ENCODE measurements around the gene DDX10.

DDX10 gene

DNA sequence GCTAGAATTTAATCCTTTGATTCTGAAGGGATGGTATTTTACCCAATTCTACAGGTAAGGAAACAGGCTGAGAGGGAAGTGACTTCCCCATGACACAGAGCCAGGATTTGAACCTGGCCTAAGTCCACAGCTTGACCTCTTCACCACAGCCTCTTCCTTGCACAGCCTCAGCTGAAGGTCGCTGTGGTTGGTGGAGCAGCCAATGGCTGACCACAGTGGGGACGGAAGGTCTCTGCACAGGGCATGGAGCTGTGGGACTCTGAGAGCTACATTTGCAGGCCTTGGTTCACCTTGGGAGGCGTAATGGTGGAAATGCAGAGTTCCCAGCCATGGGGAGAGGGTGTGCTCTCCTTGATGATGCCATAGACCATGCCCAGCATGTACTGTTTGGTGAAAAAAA lies 295.0 kb downstream of the DDX10 start:
- Histone ChIP-seq H4K91ac (ENCODE audit: low read depth, low read length) (peak overlapping the region; percentile 20), H3K23ac (ENCODE audit: low read length) (no peak overlapping the region), H3K79me2 (ENCODE audit: control insufficient read depth, insufficient read depth, low read length, poor library complexity) (no peaks in the 10 kb centered on the region), H3K4ac (ENCODE audit: low read depth, low read length) (no peak overlapping the region), H4K8ac (ENCODE audit: low read depth, low read length) (no peak overlapping the region), H2BK120ac (ENCODE audit: insufficient read depth, low read length, poor library complexity) (peak overlapping the region; percentile 34), H2BK12ac (ENCODE audit: low read length) (peak overlapping the region; percentile 68), H2BK5ac (ENCODE audit: low read depth, low read length, poor library complexity) (no peak overlapping the region), H3K18ac (ENCODE audit: low read length) (no peak overlapping the region), H3K36me3 (ENCODE audit: control insufficient read depth in 1 of 2, insufficient read depth in 2 of 2, low read length in 2 of 2) (no peaks in the 10 kb centered on the region), H3K27me3 (ENCODE audit: insufficient read depth, low read length) (no peaks in the 10 kb centered on the region), H3K14ac (ENCODE audit: low read length) (peak overlapping the region; percentile 8), H3K4me1 (ENCODE audit: control insufficient read depth in 1 of 2, insufficient read depth in 2 of 2, low read length in 2 of 2) (peaks cover 0 to 14% of the 10 kb centered on the region in 2 experiments), H3K79me1 (ENCODE audit: low read length) (peaks cover 2% of the 10 kb centered on the region), H3K9ac (ENCODE audit: low read length) (peak overlapping the region; percentile 3), H2AFZ (ENCODE audit: insufficient read depth, low read length, poor library complexity) (no peak overlapping the region), H3K27ac (ENCODE audit: low read depth, low read length) (no peak overlapping the region), H4K12ac (ENCODE audit: low read depth, low read length) (no peak overlapping the region), H3K4me3 (ENCODE audit: low read depth, low read length) (no peak overlapping the region), H3K4me2 (ENCODE audit: low read length) (no peak overlapping the region), H3K9me3 (ENCODE audit: insufficient read depth, low read depth, low read length) (no peaks in the 10 kb centered on the region), H2AK5ac (ENCODE audit: low read length) (peak overlapping the region; percentile 25)
- WGBS (ENCODE audit: extremely low coverage, insufficient coverage, insufficient read length) = no CpG with 5 or more reads among the region's 3 CpGs
- DNase-seq = no peak

DNA sequence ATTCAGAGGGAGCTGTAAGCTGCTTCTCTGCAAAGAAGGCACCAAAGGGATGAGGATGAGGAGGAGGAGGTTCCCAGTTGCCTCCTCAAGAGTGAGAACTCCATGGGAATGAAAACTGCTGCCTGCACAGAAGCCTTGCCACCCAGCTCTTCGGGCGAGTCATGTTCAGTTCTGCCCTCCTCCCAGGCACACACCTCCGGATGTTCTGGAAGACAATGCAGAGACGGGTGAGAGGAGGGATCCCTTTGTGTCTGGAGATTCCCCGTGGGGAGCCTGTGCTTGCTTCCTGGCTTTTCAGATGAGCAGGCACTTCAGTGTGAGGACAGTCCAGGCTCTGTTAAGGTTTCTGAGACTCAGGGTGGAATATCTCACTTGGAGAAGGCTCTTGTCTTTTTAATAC lies 295.6 kb downstream of the DDX10 start:
- Histone ChIP-seq H3K14ac (ENCODE audit: low read length) (no peak overlapping the region), H4K91ac (ENCODE audit: low read depth, low read length) (peak overlapping the region; percentile 20), H3K27me3 (ENCODE audit: insufficient read depth, low read length) (no peaks in the 10 kb centered on the region), H4K8ac (ENCODE audit: low read depth, low read length) (no peak overlapping the region), H3K4me2 (ENCODE audit: low read length) (no peak overlapping the region), H3K23ac (ENCODE audit: low read length) (no peak overlapping the region), H2AK5ac (ENCODE audit: low read length) (no peak overlapping the region), H2BK12ac (ENCODE audit: low read length) (no peak overlapping the region), H2AFZ (ENCODE audit: insufficient read depth, low read length, poor library complexity) (no peak overlapping the region), H3K4me3 (ENCODE audit: low read depth, low read length) (no peak overlapping the region), H3K9me3 (ENCODE audit: insufficient read depth, low read depth, low read length) (no peaks in the 10 kb centered on the region), H3K79me2 (ENCODE audit: control insufficient read depth, insufficient read depth, low read length, poor library complexity) (no peaks in the 10 kb centered on the region), H3K79me1 (ENCODE audit: low read length) (peaks cover 2% of the 10 kb centered on the region), H3K27ac (ENCODE audit: low read depth, low read length) (no peak overlapping the region), H3K18ac (ENCODE audit: low read length) (no peak overlapping the region), H3K4ac (ENCODE audit: low read depth, low read length) (no peak overlapping the region), H2BK5ac (ENCODE audit: low read depth, low read length, poor library complexity) (no peak overlapping the region), H3K9ac (ENCODE audit: low read length) (no peak overlapping the region), H3K4me1 (ENCODE audit: control insufficient read depth in 1 of 2, insufficient read depth in 2 of 2, low read length in 2 of 2) (peaks cover 0 to 15% of the 10 kb centered on the region in 2 experiments), H4K12ac (ENCODE audit: low read depth, low read length) (no peak overlapping the region), H2BK120ac (ENCODE audit: insufficient read depth, low read length, poor library complexity) (no peak overlapping the region), H3K36me3 (ENCODE audit: control insufficient read depth in 1 of 2, insufficient read depth in 2 of 2, low read length in 2 of 2) (no peaks in the 10 kb centered on the region)
- WGBS (ENCODE audit: extremely low coverage, insufficient coverage, insufficient read length) = no CpG with 5 or more reads among the region's 5 CpGs
- no peak for DNase-seq

DNA sequence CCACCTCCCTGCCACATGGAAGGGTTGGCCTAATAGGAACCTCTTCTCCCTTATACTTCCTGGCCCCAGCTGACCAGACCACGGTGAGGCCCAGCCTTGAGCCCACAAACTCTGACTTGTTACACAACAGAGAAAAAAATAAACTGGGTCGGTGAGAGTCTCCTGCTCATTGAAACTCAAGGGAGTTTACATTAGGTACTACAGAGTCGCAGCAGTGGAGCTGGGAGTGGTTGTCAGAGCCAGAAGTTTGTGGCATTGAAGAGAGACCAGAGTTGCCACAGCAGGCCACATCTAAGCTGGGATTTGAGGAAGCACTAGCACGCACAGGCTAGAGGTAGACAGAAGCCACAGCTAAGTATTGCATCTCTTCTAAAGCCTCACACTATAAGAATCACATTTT lies 296.2 kb downstream of the DDX10 start:
- no CpG with 5 or more reads among the region's 4 CpGs for WGBS (ENCODE audit: extremely low coverage, insufficient coverage, insufficient read length)
- H3K18ac ChIP-seq (ENCODE audit: low read length) = no peak overlapping the region
- H3K27me3 ChIP-seq (ENCODE audit: insufficient read depth, low read length) = no peaks in the 10 kb centered on the region
- no peaks in the 10 kb centered on the region for H3K9me3 ChIP-seq (ENCODE audit: insufficient read depth, low read depth, low read length)
- H2BK12ac ChIP-seq (ENCODE audit: low read length) = peak overlapping the region; percentile 25
- H3K14ac ChIP-seq (ENCODE audit: low read length) = no peak overlapping the region
- no peak overlapping the region for H2AFZ ChIP-seq (ENCODE audit: insufficient read depth, low read length, poor library complexity)
- no peak overlapping the region for H3K9ac ChIP-seq (ENCODE audit: low read length)
- H3K36me3 ChIP-seq (ENCODE audit: control insufficient read depth in 1 of 2, insufficient read depth in 2 of 2, low read length in 2 of 2) = no peaks in the 10 kb centered on the region
- no peak overlapping the region for H4K8ac ChIP-seq (ENCODE audit: low read depth, low read length)
- H3K79me2 ChIP-seq (ENCODE audit: control insufficient read depth, insufficient read depth, low read length, poor library complexity) = no peaks in the 10 kb centered on the region
- H3K27ac ChIP-seq (ENCODE audit: low read depth, low read length) = no peak overlapping the region
- no peak overlapping the region for H2AK5ac ChIP-seq (ENCODE audit: low read length)
- no peak overlapping the region for H4K12ac ChIP-seq (ENCODE audit: low read depth, low read length)
- no peak for DNase-seq
- peaks cover 0 to 16% of the 10 kb centered on the region in 2 experiments for H3K4me1 ChIP-seq (ENCODE audit: control insufficient read depth in 1 of 2, insufficient read depth in 2 of 2, low read length in 2 of 2)
- no peak overlapping the region for H3K4me3 ChIP-seq (ENCODE audit: low read depth, low read length)
- no peak overlapping the region for H2BK120ac ChIP-seq (ENCODE audit: insufficient read depth, low read length, poor library complexity)
- no peak overlapping the region for H4K91ac ChIP-seq (ENCODE audit: low read depth, low read length)
- H3K79me1 ChIP-seq (ENCODE audit: low read length) = peaks cover 2% of the 10 kb centered on the region
- H3K4me2 ChIP-seq (ENCODE audit: low read length) = no peak overlapping the region
- H3K23ac ChIP-seq (ENCODE audit: low read length) = no peak overlapping the region
- no peak overlapping the region for H3K4ac ChIP-seq (ENCODE audit: low read depth, low read length)
- H2BK5ac ChIP-seq (ENCODE audit: low read depth, low read length, poor library complexity) = no peak overlapping the region

DNA sequence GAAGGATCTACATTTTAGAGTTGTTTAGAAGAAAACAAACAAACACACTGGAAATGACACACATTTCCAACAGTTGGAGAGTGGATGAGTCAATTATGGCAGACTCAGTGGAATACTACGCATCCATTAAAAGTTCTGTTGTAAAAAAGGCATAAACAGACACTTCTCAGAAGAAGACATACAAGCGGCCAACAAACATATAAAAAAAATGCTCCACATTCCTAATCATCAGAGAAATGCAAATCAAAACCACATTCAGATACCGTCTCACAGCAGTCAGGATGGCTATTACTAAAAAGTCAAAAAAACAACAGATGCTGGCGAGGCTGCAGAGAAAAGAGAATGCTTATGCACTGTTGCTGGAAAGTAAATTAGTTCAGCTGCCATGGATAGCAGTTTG lies 298.2 kb downstream of the DDX10 start:
- Histone ChIP-seq H3K4me2 (ENCODE audit: low read length) (no peak overlapping the region), H2BK5ac (ENCODE audit: low read depth, low read length, poor library complexity) (no peak overlapping the region), H3K4me3 (ENCODE audit: low read depth, low read length) (no peak overlapping the region), H2BK120ac (ENCODE audit: insufficient read depth, low read length, poor library complexity) (no peak overlapping the region), H3K9ac (ENCODE audit: low read length) (no peak overlapping the region), H3K14ac (ENCODE audit: low read length) (no peak overlapping the region), H3K27me3 (ENCODE audit: insufficient read depth, low read length) (no peaks in the 10 kb centered on the region), H3K27ac (ENCODE audit: low read depth, low read length) (no peak overlapping the region), H2AK5ac (ENCODE audit: low read length) (no peak overlapping the region), H3K79me1 (ENCODE audit: low read length) (peaks cover 4% of the 10 kb centered on the region), H3K4ac (ENCODE audit: low read depth, low read length) (no peak overlapping the region), H4K8ac (ENCODE audit: low read depth, low read length) (no peak overlapping the region), H3K9me3 (ENCODE audit: insufficient read depth, low read depth, low read length) (no peaks in the 10 kb centered on the region), H3K18ac (ENCODE audit: low read length) (no peak overlapping the region), H2AFZ (ENCODE audit: insufficient read depth, low read length, poor library complexity) (no peak overlapping the region), H2BK12ac (ENCODE audit: low read length) (no peak overlapping the region), H3K4me1 (ENCODE audit: control insufficient read depth in 1 of 2, insufficient read depth in 2 of 2, low read length in 2 of 2) (peaks cover 3 to 25% of the 10 kb centered on the region in 2 experiments), H3K36me3 (ENCODE audit: control insufficient read depth in 1 of 2, insufficient read depth in 2 of 2, low read length in 2 of 2) (no peaks in the 10 kb centered on the region), H4K12ac (ENCODE audit: low read depth, low read length) (no peak overlapping the region), H3K23ac (ENCODE audit: low read length) (no peak overlapping the region), H4K91ac (ENCODE audit: low read depth, low read length) (no peak overlapping the region), H3K79me2 (ENCODE audit: control insufficient read depth, insufficient read depth, low read length, poor library complexity) (no peaks in the 10 kb centered on the region)
- WGBS (ENCODE audit: extremely low coverage, insufficient coverage, insufficient read length) = no CpG with 5 or more reads among the region's 4 CpGs
- no peak for DNase-seq

Measured in trophoblast cell (in vitro differentiated cells and primary cell).